Dedifferentiated amniotic fluid mesenchymal stem cell (primary cell): ENCODE results near the gene CACHD1.
A peak's percentile ranks its signal among the peaks of the same experiment; 100 is the strongest.
"Not testable (repeated sequence)": the region's sequence is repeated elsewhere in the genome, so short reads cannot be mapped to it uniquely, and the experiment has no call there.

Experiments
- DNase-seq: peaks from one replicate; pipeline ENCODE4 v3.0.0-alpha.2; 2016; ENCODE audit errors: extremely low spot score

CACHD1 gene

GRCh38 chr1:64696879-64697278 lies 226.9 kb downstream of the CACHD1 start:
- no peak for DNase-seq

- no peak for DNase-seq
These were observed 229.4 kb downstream of the CACHD1 start for GRCh38 chr1:64699327-64699726.

- DNase-seq, result no peak
These were observed 231.1 kb downstream of the CACHD1 start for GRCh38 chr1:64701071-64701470.

- DNase-seq, result no peak
These were observed 232.0 kb downstream of the CACHD1 start for GRCh38 chr1:64701886-64702285.

DNA sequence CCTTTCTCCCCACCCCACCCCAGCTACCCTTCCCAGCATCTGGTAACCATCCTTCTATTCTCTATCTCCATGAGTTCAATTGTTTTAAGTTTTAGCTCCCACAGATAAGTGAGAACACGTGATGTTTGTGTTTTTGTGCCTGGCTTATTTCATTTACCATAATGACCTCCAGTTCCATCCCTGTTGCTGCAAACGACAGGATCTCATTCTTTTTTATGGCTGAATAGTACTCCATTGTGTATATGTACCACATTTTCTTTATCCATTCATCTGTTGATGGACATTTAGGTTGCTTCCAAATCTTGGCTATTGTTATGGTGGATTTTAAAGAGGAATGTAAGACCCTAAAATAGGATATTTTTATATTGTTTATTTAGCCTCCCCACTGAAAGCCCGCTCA lies 232.7 kb downstream of the CACHD1 start:
- not testable (repeated sequence) for DNase-seq

- DNase-seq, result no peak
These were observed 233.7 kb downstream of the CACHD1 start for GRCh38 chr1:64703600-64703999.

GRCh38 chr1:64705591-64705990 lies 235.7 kb downstream of the CACHD1 start:
- no peak for DNase-seq

DNA sequence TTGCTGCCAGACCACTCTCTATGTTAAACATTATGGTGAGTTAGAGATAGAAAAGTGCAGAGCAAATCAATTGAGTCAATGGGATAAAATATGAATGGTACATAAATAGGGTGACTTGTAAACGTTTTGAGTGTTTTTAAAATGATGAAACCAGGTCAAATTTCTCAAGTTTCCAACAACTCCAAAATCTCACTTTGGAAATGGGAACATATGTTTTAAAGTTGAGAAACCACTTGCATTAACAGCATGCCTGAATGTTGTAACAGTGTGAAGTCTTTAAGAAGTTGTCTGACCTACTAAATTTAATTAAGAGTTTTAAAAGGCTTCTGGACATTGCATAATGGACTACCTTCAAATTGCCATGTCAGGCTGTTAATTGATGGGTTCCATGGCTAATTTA lies 241.3 kb downstream of the CACHD1 start:
- no peak for DNase-seq

DNA sequence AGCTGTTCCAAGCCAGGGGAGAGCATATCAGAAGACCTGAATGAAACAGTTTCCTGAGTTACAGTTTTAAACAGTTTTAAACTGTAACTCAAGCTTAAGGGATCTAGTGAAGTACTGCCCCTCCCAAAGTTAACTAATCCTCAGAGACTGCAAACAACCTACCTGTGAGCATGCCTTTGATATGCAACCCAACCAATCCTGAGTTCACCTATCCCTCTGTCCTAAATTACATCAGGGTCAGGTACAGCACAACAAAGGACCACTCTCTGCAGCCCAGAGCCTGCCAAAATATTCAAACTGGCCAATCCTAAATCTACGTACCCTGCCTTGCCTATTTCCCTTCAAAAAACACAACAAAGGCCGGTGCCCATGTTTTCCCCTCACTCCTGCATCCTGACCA lies 242.1 kb downstream of the CACHD1 start:
- DNase-seq, result no peak

- DNase-seq, result no peak
These were observed 245.3 kb downstream of the CACHD1 start for GRCh38 chr1:64715186-64715585.

GRCh38 chr1:64721135-64721534 lies 251.2 kb downstream of the CACHD1 start:
- no peak for DNase-seq

- DNase-seq, result no peak
These were observed 251.7 kb downstream of the CACHD1 start for GRCh38 chr1:64721576-64722145.

- no peak for DNase-seq
These were observed 257.9 kb downstream of the CACHD1 start for GRCh38 chr1:64727861-64728260.

GRCh38 chr1:64733581-64734286 lies 263.8 kb downstream of the CACHD1 start:
- DNase-seq, result peak; percentile 51

DNA sequence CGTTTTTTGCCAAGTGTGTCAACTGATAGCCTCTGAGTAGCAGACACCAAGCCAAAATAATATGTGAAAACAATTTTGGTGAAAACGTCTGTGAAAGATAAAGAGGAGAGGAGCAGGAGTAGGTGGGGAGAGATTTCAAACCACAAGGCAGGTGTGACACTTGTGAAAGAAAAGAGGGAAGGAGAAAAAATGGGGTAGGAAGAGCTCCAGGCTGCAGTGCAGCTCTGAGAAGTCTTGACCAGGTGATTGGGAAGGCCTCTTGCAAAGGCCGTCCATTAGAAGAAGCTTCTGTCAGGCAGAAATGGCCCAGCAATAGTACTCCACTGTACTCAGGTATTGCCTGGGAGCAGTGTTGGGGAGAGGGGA lies 264.3 kb downstream of the CACHD1 start:
- DNase-seq, result no peak

GRCh38 chr1:64740687-64741086 lies 270.8 kb downstream of the CACHD1 start:
- not testable (repeated sequence) for DNase-seq
